GM21717 (cell line): ENCODE data around the gene CARMIL1.
A peak's percentile ranks its signal among the peaks of the same experiment; 100 is the strongest.
"Not testable (repeated sequence)": the region's sequence is repeated elsewhere in the genome, so short reads cannot be mapped to it uniquely, and the experiment has no call there.

ENCODE experiments used
- ATAC-seq: cut with Tn5 transposase; IDR thresholded peaks from one replicate; pipeline ENCODE4 v1.9.1; 2021; ENCODE audit warnings: mild to moderate bottlenecking, moderate library complexity; ENCODE audit not compliant: unreplicated experiment

CARMIL1 gene

DNA sequence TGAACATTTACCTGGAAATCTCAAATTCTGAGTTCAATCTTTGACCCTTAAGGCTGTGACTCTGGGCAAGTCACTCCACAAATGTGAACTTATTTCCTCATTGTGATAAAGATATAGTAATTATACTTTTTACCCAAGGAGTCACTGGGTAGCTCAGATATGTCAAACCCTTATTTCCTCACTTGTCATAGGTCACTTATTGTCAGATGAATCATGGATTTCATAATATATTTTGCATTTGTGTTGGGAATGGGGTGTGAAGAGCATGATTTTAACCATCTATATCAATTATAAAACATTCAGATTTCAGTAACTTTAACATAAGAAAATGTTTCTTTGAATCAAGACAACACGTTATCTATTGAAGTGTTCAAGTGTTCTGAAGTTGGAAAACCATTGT is 3.7 kb upstream of the CARMIL1 start:
- ATAC-seq, result no peak

DNA sequence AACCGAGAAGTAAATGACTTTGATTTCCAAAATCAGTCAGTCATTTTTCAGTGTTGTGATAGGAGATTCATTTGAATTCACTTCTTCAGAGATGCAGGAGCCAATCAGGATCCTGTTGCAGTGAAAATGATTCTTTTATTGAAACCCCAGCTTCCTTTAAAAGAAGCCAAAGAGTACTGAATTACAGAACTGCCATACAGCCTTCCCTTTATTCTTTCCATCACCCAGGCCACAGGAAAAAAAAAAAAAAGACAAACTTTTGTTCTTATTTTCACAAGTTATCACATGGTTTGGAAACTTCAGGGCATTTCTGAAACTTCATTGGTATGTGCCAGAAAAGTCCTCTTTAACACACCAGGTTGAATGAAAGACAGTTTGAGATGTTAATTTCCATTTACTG is 1.8 kb upstream of the CARMIL1 start:
- ATAC-seq, result no peak

DNA sequence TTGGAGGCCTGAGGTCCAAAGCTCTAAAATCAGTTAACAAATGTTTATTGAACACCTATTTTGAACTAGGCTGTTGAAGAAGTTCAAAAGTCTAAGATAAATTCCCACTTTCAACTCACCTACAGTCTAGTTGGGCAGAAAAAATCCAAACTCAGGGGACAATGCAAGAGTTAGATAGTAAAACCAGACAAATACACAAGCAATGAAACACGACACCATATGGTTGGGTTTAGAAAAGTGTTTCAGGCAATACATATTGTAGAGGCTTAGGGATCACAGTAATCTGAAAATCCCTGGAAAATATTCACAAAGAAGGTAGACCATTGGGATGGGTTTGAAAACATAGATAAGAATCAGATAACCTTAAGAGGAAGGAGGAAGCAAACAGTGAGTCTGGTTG is 1.3 kb upstream of the CARMIL1 start:
- no peak for ATAC-seq

DNA sequence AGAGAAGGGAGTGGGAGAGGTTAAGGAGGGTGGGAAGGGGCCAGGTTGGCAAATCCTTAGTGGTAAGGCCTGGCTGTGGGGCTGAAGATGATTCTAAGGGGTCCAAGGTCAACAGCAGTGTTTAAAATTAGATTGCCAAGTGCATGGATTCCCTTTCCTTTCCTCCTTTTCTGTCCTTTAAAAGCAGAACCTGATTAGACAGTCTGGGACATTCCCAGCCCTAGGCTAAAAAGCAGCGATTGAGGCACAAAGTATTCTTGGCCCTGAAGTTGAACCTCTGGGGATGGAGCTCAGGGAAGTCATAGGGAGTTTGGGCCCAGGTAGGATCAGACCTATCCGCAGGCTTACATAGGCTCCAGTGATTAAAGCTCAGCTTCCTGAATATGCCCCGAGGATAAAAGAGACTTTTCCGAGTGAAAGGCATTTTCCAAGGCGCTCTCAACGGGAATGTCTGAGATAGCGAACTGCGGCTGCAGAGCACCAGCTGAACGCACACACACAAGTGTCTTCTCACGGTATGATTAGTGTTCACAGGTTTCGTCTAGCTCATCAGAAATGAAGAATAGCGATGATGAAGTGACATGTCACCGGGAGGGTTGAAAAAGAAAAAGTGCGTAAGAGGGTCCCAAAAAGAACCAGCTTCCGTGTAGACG is 787 bp upstream of the CARMIL1 start:
- ATAC-seq, result peak; percentile 21

DNA sequence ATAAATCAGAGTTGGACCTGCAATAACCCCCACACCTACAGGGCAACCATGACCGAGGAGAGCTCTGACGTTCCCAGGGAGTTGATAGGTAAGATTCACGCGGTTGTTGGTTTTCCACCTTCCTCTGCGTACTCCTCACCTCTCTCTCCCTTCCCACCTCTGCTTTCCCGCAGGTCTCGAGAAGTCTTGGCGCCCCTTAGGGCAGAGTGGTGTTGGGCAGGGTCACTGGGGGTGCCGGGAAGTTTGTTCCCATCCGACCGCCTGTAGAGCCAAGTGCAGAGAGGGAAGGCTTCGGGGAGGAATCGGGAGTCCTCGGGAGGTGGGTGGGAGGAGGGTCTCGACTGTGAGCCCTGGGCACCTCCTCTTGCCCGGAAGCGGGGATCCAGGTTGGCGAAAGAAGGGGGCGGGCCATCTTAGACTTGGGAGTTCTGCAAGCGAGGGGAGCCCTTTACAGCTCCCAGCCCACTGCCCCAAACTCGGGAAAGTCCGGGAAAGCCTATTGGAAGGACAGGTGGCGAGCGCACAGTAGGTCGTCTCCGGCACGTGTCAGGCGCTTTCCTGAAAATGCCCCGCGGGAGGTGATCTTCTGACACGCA is 672 bp downstream of the CARMIL1 start:
- ATAC-seq, result no peak

DNA sequence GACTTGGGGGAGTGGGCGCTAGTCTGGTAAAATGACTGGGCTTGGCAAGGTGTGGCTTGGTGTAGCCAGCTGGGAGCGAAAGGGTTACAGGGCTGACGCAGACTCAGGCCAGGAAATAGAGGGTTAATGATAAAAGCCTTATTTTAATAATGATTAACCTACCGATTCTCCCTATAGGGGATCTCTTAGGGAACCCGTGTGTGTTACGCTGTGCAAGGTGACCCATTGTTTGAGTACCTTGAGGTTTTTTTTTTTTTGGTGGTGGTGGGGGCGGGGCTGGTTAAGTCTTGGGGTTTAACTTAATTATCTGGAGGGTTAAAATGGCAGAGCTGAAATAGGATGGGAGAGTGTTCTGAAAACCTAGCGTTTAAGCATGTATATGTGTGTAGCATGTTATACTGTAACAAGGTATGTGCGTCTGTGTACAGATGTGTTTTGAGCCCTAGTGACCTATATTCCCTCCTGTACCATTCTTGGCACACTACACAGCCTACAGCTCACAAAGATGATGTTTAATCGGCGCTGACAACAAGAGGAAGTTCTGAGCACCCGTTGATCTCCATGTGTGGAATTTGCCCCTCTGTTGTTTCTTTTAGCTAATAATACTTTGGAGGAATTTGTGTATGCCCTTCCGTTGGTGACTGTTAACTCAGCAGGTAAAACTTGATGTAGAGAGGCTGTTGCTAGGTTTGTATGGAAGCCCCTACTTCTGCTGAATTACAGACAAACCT is 1.3 kb downstream of the CARMIL1 start:
- no peak for ATAC-seq

DNA sequence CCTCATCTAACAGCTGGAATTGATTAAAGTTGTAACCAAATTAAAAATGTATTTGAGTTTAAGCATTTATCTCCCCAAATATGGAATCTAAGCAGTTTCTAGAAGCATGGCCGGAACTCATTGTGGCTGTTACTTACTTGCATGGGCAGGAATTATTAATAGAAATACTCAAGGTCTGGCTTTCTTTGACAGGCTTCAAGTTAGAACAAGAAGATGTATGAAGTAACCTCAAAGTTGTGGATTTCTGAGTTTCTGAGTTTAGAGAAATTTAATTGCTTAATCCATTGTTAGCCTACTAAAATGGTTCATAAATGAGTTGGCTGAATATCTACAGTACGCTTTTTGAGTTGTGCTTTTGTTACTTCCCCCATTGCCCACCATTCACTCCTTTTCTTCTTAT is 7.7 kb downstream of the CARMIL1 start:
- no peak for ATAC-seq

DNA sequence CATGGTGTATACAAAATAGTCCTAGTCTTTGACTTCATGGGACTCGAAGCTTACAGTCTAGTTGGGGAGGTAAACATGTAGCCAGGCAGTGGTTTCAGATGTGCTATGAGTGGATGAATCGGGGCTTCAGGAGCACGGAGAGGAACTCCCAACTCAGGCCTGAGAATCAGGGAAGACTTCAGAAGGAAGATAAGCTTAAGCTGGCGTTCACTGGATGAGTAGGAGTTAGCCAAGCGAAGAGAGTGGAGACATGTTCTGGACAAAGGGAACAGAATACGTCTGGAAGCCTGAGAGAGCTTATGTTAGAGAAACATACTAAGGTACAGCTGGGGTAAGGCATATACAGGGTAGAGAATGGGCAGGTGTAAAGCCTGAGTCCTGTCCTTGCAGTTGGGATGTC is 8.8 kb downstream of the CARMIL1 start:
- ATAC-seq, result no peak

DNA sequence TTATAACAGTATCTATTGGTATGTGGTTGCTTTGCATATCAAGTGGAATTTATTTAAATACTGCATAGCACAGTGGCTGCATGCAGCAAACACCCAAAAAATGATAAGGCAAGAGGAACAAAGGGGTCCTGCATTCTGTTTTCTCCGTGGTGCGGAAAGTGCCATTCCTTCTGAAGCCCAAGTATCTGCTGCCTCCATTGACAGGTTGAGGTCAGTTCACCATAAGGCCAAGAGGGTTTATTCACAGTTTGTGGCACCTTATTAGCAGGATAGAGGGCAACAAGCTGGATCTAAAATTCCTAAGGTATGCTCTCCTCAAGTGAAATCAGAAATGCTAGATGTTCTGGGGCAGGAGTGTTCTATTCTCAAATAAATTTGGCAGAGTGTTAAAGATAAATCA is 9.3 kb downstream of the CARMIL1 start:
- ATAC-seq, result no peak

DNA sequence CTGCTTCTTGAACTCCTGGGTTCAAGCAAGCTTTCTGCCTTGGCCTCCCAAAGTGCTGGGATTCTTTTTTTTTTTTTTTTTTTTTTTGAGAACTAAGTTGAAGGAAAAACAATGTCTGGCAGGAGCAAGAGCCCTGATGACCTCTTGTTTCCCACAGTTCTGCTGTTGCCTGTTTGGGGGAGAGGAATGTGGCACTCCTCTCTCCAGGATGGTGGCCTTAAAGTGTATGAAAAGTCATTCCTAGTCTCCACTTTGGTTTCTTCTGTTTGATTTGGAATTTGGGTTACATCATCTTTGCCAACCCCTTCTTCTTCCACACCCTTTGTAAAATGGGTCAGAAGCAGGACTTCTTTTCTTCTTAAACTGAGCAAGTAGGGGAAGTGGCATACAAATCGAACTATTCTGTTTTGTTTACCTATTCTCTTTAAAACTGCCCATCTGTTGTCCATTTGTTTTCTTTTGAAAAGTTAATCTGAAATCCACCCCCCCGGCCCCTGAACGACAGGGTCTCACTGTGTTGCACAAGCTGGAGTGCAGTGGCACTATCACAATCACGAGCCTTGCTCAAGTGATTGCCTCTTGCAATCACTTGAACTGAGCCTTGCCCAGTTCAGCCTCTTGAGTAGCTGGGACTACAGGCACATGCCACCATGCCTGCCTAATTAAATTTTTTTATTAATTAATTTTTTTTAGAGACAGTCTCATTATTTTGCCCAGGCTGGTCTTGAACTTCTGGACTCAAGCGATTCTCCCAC is 11.3 kb downstream of the CARMIL1 start:
- ATAC-seq, result no peak

DNA sequence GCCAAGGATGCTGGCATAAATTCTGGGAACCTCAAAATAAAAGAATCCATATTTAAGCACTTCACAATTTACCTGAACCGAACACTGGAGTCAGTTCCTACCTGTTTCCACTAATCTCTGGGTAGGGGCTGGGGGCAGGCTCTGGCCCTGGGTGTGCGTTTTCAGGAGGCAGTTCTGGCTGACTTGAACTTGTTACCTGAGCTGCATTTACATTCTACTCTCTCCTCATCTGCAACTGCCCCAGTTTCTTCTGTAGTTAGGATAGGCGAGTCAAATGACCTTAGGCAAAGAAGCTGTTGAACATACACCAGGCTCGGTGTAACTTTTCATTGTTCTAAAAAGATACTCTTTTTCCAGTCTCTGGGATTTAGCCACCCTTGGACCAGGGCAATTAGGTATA is 13.2 kb downstream of the CARMIL1 start:
- no peak for ATAC-seq

DNA sequence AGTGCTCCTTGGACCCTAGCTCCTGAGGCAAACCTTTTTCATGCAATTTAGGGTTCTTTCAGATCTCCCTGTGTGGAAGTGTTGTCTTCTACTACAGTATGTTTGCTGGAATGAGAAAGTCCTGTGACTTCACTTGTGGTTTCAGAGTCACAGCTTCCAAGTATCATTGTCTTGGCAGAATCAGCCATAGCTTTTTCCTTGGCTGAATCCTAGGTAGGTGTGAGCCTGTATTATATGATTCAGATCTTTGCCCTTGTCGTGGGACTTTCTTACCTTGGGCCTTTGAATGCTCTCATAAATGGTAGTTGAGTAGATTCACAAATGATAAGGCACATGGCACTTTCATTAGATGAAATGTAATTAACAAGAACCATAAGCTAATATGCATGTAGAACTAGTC is 16.5 kb downstream of the CARMIL1 start:
- ATAC-seq, result no peak

DNA sequence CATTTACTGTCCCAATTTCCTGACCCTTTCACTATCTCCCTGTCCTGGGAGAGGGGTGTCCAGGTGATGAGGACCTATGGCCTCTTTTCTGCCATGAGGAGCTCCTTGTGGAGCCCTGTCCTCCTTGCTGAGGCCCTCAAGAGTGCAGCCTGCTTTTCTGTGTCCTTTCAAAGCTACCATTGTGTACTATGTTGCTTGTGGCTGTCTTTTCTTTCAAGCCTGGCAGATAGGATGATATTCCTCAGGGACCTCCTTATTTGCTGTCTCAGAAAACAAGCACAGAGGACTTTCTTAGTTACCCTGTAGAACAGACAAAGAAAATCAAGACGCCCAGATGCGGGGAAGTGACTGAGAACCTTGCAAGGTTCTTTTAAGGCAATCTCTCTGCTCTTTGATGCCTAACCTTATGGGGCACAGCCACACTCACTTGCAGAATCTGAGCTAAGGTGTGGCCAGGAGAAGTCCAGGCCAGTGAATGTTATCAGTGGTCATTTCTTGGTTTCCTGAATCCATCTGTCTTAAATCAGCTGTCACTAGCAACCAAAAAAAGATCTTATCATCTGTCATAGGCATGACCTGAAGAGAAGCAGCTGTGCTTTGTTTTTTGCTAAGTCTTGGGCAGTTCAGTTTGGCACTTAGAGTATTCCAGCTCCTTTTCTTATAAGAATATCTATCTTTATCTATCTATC is 17.2 kb downstream of the CARMIL1 start:
- no peak for ATAC-seq

DNA sequence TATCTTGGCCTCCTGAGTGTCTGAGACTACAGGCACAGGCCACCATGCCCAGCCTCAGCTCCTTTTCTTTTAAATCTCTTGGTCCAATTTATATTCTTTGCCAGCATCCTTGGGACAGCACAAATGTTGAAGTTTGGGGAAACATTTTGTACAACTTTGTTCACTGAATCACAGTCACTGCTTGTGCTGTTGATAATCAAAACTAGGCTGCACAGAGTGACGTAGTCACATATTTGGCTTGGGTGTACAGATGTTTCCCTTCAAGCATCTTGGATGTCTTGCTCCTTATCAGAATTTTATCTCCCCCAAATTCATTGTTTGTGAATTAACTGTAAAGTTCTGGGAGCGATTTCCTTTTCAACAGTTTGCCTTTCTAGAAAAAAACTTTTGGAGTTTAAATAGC is 17.9 kb downstream of the CARMIL1 start:
- ATAC-seq, result no peak

DNA sequence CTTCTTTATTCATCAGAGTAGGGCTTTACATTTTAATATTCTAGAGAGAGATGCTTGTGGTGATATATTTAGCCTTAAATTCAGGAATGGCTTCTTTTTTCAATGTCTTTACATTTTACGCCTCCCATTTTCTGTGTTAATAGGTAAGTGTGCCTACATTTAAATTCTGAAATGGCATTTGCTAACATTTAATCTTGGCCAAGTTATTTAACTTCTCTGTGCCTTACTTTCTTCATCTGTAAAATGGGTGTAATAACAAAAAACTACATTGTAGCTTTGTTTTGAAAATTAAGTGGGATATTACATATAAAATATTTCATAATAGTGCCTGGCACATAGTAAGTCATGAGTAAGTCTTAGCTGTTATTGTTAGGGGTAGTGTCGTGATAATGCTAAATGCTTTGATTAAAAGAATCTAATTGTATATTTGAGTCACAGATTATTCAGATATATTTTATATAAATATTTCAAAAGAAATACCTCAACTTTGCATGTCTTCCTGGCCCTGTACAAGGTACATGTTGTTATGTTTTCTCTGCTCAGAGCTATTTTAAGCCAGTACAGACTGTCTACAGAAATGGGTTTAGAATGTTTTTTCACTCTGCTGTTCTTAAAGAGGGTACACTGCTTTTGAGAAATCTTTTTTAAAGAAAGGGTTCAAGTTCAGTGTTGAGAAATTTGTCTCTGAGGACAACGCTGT is 18.8 kb downstream of the CARMIL1 start:
- no peak for ATAC-seq

DNA sequence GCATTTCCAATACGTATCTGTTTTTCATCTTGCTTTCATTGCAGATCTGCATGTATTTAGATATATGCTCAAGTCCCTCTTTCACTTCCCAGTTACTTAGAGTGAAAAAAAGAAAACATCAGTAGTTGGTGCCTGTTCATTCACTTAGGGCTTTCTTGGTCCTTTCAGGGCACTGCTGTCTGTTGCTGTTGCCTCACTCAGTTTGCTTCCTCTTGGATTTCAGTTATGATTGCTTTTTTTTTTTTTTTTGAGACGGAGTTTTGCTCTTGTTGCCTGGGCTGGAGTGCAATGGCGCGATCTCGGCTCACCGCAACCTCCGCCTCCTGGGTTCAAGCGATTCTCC is 19.3 kb downstream of the CARMIL1 start:
- not testable (repeated sequence) for ATAC-seq

DNA sequence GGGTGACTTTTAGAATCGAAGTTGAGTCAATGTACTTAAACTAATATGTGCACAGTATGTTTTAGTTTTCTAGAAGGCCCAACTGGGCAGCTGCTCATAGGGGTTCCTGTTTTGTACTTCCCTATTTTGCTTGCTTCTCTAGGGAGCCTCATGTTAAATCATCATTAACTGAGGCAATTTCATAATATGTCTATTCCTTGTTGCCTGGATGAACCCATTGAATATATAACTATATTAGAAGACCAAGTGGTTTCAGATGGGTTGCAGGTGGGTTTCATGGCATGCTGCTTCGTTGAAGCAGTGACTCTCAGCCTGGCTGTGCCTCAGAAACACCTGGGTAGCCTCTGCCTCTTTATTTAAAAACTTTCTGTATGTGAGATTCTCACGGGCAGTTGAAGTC is 22.2 kb downstream of the CARMIL1 start:
- ATAC-seq, result no peak

DNA sequence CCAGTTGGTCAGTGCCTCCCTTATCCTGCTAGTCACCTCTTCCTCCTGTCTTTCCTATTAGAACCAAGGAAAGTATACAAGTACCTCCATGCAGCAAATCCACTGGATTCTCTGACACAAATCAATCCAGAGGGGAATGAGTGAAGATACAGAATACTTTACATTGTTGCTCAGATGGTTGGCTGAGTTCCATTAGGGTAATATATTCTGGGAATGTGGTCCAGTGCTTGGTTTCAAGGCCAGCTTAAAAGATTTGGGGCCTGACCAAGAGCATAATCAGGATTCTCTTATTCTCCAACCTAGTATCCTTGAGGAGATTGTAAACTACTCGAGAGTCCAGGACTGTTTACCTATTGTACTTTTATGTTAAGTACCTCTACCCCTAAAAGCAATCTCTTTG is 23.0 kb downstream of the CARMIL1 start:
- ATAC-seq, result no peak

DNA sequence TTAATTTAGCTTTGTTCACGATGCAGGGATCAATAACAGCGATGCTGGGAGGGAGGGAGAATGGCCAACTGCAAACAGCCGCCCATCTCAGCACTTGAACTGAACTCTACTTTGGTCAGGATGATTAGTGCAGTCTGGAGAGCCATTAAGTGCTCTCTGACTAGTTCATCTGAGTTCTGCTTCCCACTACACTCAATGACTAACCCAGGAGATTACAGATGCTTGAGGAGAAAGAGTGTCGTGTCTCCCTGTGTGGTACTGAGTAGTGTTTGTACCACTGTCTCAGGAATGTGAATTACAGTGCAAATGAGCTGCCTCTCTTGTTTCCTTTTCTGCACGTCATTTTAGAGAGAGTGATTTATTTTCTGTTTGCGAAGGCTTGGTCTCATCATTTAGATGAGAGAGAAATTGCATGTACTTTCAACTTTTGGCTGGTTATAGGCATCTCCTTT is 23.5 kb downstream of the CARMIL1 start:
- no peak for ATAC-seq

DNA sequence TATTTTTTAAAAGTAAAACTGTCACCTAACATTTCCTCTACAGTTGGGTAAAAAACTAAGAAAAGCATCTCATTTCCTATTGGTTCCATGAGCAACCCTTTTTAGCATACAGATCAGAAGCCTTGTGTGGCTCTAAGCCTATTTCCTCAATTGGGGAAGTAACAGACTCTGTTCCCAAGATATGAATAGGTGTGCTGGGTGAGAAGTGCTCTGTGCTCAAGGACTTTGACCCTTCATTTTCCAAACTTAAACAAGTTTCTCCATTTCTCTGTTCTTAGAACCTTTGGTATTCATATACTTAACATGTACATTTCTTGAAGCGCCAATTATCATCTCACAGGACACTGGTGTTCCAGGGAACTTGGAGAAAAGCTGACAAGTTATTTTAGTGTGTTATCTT is 24.1 kb downstream of the CARMIL1 start:
- no peak for ATAC-seq

DNA sequence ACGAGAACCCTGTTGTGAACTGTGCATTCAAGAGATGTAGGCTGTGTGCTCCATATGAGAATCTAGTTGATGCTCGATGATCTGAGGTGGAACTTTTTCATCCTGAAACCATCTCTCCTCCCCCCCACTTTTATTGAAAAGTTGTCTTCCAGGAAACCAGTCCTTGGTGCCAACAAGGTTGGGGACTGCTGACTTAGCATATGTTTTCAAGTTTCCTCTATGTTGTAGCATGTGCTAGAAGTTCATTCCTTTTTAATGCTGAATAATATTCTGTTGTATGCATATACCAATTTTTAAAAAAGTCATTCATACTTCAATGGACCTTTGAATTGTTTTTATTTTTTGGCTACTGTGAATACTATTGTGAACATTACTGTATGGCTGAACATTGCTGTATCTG is 27.2 kb downstream of the CARMIL1 start:
- ATAC-seq, result no peak
